K562 (cell line): ENCODE data around the gene RPP14. TPM values are rescaled to one million over a fixed set of nuclear protein-coding genes. Genes with fewer than 3 reads are reported as not detected.

Experiments
- BRF1 ChIP-seq: IDR thresholded peaks from 3 replicates; pipeline ENCODE4 v1.6.1; 2011; ENCODE audit warnings: borderline replicate concordance, mild to moderate bottlenecking; ENCODE audit not compliant: insufficient read length; ENCODE audit errors: extremely low read depth
- CBX5 ChIP-seq: IDR thresholded peaks from 2 replicates; pipeline ENCODE4 v1.6.1; 2014; ENCODE audit warnings: low read depth, borderline replicate concordance
- CEBPB ChIP-seq: fragments of 450-650 bp; IDR thresholded peaks from 2 replicates; pipeline ENCODE4 v1.6.1; 2016; ENCODE audit warnings: missing genetic modification characterization, missing compliant biosample characterization
- CEBPG ChIP-seq, 3 experiments: fragments of 200-800 bp in 1 of 3; sonication (Bioruptor generic) in 1 of 3; sonication (generic) in 1 of 3; formaldehyde crosslinking in 1 of 3; IDR thresholded peaks in 2 of 3; conservative IDR thresholded peaks in 1 of 3; 2 replicates each; pipeline versions ENCODE4 v1.6.1 to v1.8.0; 2016 to 2022; ENCODE audit warnings: missing compliant biosample characterization in 2 of 3, missing genetic modification characterization in 2 of 3, mild to moderate bottlenecking in 1 of 3, missing genetic modification reagents in 1 of 3
- KHSRP ChIP-seq: fragments of 450-650 bp; IDR thresholded peaks from 2 replicates; pipeline ENCODE4 v1.6.1; 2017
- TRIM24 ChIP-seq, 2 experiments: fragments of 450-650 bp; IDR thresholded peaks; 2 replicates each; pipeline ENCODE4 v1.6.1; 2016
- ZFP36 ChIP-seq: fragments of 150-350 bp; IDR thresholded peaks from 2 replicates; pipeline ENCODE4 v1.6.1; 2018; ENCODE audit warnings: low read length, low read depth; ENCODE audit not compliant: partially characterized antibody
- ZNF184 ChIP-seq: sonication (generic); formaldehyde crosslinking; IDR thresholded peaks from 2 replicates; pipeline ENCODE4 v1.5.0; 2020; ENCODE audit warnings: missing genetic modification reagents
- ZNF57 ChIP-seq: fragments of 450-650 bp; formaldehyde crosslinking; IDR thresholded peaks from 2 replicates; pipeline ENCODE4 v1.4.0; 2020; ENCODE audit warnings: mild to moderate bottlenecking, moderate library complexity
- polyA plus RNA-seq, 8 experiments: library from polyadenylated mRNA; depleted of rRNA in 4 of 8; stranded (reverse) in 5 of 8; unstranded in 3 of 8; fragments of >200 nt; fragmentation: Nextera tagmentation in 2 of 8; fragmentation: Illumina TruSeq in 1 of 8; extraction: Ambion mirVana in 2 of 8; extraction: Trizol in 1 of 8; gene quantifications; 2 replicates each; pipeline versions ENCODE4 v1.2.1 to v1.2.3, GENCODE V29; 2011 to 2014; ENCODE audit warnings: inconsistent platforms in 1 of 8, missing spikeins in 1 of 8
- total RNA-seq, 7 experiments: library from RNA; depleted of rRNA in 6 of 7; stranded (reverse); fragments of >200 nt in 6 of 7; fragmentation: Illumina TruSeq in 2 of 7; extraction: Trizol in 2 of 7; gene quantifications; 2 replicates each; pipeline versions ENCODE4 v1.2.1 to v1.2.3, GENCODE V29; 2011 to 2021; ENCODE audit warnings: low replicate concordance in 1 of 7
- TF ChIP-seq, protein P1 (sequence below): sonication (generic); formaldehyde crosslinking; IDR thresholded peaks from 2 replicates; pipeline ENCODE4 v1.4.0; 2020; ENCODE audit warnings: mild to moderate bottlenecking, missing genetic modification reagents
- TF ChIP-seq, protein P2 (sequence below), 2 experiments: fragments of 450-650 bp in 1 of 2; sonication (generic) in 1 of 2; formaldehyde crosslinking in 1 of 2; IDR thresholded peaks in 1 of 2; conservative IDR thresholded peaks in 1 of 2; 2 replicates each; pipeline versions ENCODE4 v1.6.1 to v1.8.1; 2016 to 2023; ENCODE audit warnings: mild to moderate bottlenecking in 2 of 2, moderate library complexity in 2 of 2, inconsistent platforms in 1 of 2, missing genetic modification reagents in 1 of 2

RPP14 gene
- total and polyA plus RNA-seq, 9 of the 15 experiments (the other 6 are each of a cell fraction or from before 2014, with no cell fraction given), result 13.5 to 20.8 (median 15.4) TPM

GRCh38 chr3:58353722-58354553 lies 47.9 kb downstream of the RPP14 start (continued):
- TF ChIP-seq CEBPG (CRISPR knock-in tag; IDR thresholded peaks at IDR 0.05) (peak; percentile 61), CEBPG (tag; conservative IDR thresholded peaks at IDR 0.05 in 1 of 2, IDR thresholded peaks at IDR 0.05 in 1 of 2) (peak; percentile 77 to 89), ZNF57 (CRISPR knock-in tag) (no peak), ZFP36 (peak; percentile 22), CEBPB (tag) (peak; percentile 82), TRIM24 (IDR thresholded peaks at IDR 0.05) (no peak), ZNF184 (CRISPR knock-in tag) (no peak), KHSRP (no peak), CBX5 (no peak), BRF1 (no peak)
- TF ChIP-seq, protein P1, sequence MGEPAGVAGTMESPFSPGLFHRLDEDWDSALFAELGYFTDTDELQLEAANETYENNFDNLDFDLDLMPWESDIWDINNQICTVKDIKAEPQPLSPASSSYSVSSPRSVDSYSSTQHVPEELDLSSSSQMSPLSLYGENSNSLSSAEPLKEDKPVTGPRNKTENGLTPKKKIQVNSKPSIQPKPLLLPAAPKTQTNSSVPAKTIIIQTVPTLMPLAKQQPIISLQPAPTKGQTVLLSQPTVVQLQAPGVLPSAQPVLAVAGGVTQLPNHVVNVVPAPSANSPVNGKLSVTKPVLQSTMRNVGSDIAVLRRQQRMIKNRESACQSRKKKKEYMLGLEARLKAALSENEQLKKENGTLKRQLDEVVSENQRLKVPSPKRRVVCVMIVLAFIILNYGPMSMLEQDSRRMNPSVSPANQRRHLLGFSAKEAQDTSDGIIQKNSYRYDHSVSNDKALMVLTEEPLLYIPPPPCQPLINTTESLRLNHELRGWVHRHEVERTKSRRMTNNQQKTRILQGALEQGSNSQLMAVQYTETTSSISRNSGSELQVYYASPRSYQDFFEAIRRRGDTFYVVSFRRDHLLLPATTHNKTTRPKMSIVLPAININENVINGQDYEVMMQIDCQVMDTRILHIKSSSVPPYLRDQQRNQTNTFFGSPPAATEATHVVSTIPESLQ (CRISPR knock-in tag), result no peak
- TF ChIP-seq, protein P2, sequence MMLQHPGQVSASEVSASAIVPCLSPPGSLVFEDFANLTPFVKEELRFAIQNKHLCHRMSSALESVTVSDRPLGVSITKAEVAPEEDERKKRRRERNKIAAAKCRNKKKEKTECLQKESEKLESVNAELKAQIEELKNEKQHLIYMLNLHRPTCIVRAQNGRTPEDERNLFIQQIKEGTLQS (IDR thresholded peaks at IDR 0.05), result peak; percentile 62; the same call in 1 of the 2 replicates
- TF ChIP-seq, protein P2 (CRISPR knock-in tag; conservative IDR thresholded peaks at IDR 0.05), result no peak
- TF ChIP-seq, all 486 proteins: peak for 6
